ENCODE results near the gene GNLY.

DNA sequence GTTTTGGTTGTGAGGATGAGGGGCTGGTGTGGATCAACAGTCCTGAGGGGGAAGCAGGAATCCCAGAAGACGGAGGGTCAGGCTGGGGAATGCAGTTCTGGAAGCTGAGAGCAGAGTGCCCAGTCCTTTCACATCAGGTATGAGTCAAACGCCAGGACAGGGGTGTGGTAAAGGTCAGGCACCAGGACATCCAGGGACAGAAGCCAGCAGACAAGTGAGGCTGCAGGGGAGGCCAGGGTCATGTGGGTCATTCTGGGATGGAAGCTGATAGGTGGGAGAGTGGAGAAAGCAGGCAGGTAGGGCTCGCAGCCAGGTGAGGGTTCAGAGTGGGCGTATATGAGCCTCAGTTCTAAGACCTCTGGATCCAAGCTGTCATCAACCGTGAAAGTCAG is 12.8 kb upstream of the GNLY start:
- TF ChIP-seq EP300 (IDR thresholded peaks at IDR 0.05) (no peak), POLR2A (IDR thresholded peaks at IDR 0.05) (no peak)
- TF ChIP-seq, protein P1, sequence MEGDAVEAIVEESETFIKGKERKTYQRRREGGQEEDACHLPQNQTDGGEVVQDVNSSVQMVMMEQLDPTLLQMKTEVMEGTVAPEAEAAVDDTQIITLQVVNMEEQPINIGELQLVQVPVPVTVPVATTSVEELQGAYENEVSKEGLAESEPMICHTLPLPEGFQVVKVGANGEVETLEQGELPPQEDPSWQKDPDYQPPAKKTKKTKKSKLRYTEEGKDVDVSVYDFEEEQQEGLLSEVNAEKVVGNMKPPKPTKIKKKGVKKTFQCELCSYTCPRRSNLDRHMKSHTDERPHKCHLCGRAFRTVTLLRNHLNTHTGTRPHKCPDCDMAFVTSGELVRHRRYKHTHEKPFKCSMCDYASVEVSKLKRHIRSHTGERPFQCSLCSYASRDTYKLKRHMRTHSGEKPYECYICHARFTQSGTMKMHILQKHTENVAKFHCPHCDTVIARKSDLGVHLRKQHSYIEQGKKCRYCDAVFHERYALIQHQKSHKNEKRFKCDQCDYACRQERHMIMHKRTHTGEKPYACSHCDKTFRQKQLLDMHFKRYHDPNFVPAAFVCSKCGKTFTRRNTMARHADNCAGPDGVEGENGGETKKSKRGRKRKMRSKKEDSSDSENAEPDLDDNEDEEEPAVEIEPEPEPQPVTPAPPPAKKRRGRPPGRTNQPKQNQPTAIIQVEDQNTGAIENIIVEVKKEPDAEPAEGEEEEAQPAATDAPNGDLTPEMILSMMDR (IDR thresholded peaks at IDR 0.05), result no peak

All from upper lobe of left lung (tissue), 4 donors.